Lower leg skin (tissue), 4 donors: ENCODE data around the gene SEC63. TPM values are rescaled to one million over a fixed set of nuclear protein-coding genes. Genes with fewer than 3 reads are reported as not detected.

Source experiments
- DNase-seq, 2 donors: peaks; one replicate each; pipeline ENCODE4 v3.0.0-alpha.2; 2019; ENCODE audit warnings: low spot score in 2 of 2
- H3K4me3 ChIP-seq: fragments of 200-600 bp; sonication (generic); 2 replicates; pipeline ENCODE4 v1.5.1; 2017; ENCODE audit warnings: mild to moderate bottlenecking, low read depth; ENCODE audit not compliant: poor library complexity, severe bottlenecking
- CTCF ChIP-seq, 3 donors: fragments of 450-650 bp; IDR thresholded peaks; one replicate each; pipeline ENCODE4 v1.5.1; 2016; ENCODE audit warnings: antibody characterized with exemption in 3 of 3, mild to moderate bottlenecking in 3 of 3, moderate library complexity in 2 of 3
- POLR2A ChIP-seq, 2 donors: fragments of 450-650 bp; IDR thresholded peaks; one replicate each; pipeline ENCODE4 v1.6.1; 2016 to 2017; ENCODE audit warnings: antibody characterized with exemption in 2 of 2, mild to moderate bottlenecking in 1 of 2, moderate library complexity in 1 of 2
- WGBS, 2 donors: methylation state at CpG; one replicate each; pipeline ENCODE4 v1.1.5; 2018; 5-methylcytosine and 5-hydroxymethylcytosine counted together
- intact Hi-C: fragments of 100-400 bp; cut with DNase I; formaldehyde crosslinking; loops from one replicate; pipeline ENCODE4 v1.15.0; 2023; ENCODE audit warnings: low total_unique reads
- total RNA-seq, 4 donors: library from RNA; depleted of rRNA; stranded (reverse); fragments of >200 nt; gene quantifications; one replicate each; pipeline ENCODE4 v1.1.0, GENCODE V29; 2016

The SEC63 gene
- total RNA-seq, 4 donors from 2014 or later: 11.4 to 31.9 (median 15.6) TPM

- TF ChIP-seq CTCF (IDR thresholded peaks at IDR 0.05): no peak
- no peak for TF ChIP-seq POLR2A (IDR thresholded peaks at IDR 0.05)
- no peak overlapping the region for H3K4me3 ChIP-seq
- intact Hi-C loops: no loop called here
- peak in 1 of 2 donors; percentile 61 for DNase-seq
- WGBS, 2 donors: 95% methylated on average over 7 of the region's 7 CpGs
These were observed 124.9 kb downstream of the SEC63 start for GRCh38 chr6:107833136-107833535.

GRCh38 chr6:107832151-107833056, 125.6 kb downstream of the SEC63 start:
- H3K4me3 ChIP-seq: no peak overlapping the region
- peak in 1 of 2 donors; percentile 58 for DNase-seq
- intact Hi-C loops: no loop called here
- TF ChIP-seq POLR2A (IDR thresholded peaks at IDR 0.05) (no peak), CTCF (IDR thresholded peaks at IDR 0.05) (no peak)
- 72 to 81% methylated on average over 10 of the region's 10 CpGs for WGBS, 2 donors

- no peak for TF ChIP-seq POLR2A (IDR thresholded peaks at IDR 0.05)
- intact Hi-C loops: no loop called here
- DNase-seq: peak in 1 of 2 donors; percentile 45
- no peak overlapping the region for H3K4me3 ChIP-seq
- 66 to 79% methylated on average over 2 of the region's 2 CpGs for WGBS, 2 donors
These were observed 127.9 kb downstream of the SEC63 start for GRCh38 chr6:107830060-107830459.

GRCh38 chr6:107827541-107827940, 130.5 kb downstream of the SEC63 start:
- no peak for DNase-seq
- 84 to 90% methylated on average over 7 of the region's 7 CpGs for WGBS, 2 donors
- TF ChIP-seq CTCF (IDR thresholded peaks at IDR 0.05): no peak
- no peak for TF ChIP-seq POLR2A (IDR thresholded peaks at IDR 0.05)
- H3K4me3 ChIP-seq: no peak overlapping the region
- intact Hi-C loops: no loop called here

- H3K4me3 ChIP-seq: no peak overlapping the region
- intact Hi-C loops: no loop called here
- DNase-seq: no peak
- no peak for TF ChIP-seq POLR2A (IDR thresholded peaks at IDR 0.05)
- TF ChIP-seq CTCF (IDR thresholded peaks at IDR 0.05): no peak
- 75 to 81% methylated on average over 8 of the region's 8 CpGs for WGBS, 2 donors
These were observed 134.9 kb downstream of the SEC63 start for GRCh38 chr6:107823047-107823557.

GRCh38 chr6:107822176-107823046, 135.6 kb downstream of the SEC63 start:
- DNase-seq: no peak
- 73 to 78% methylated on average over 9 of the region's 9 CpGs for WGBS, 2 donors
- intact Hi-C loops: no loop called here
- H3K4me3 ChIP-seq: no peak overlapping the region
- TF ChIP-seq CTCF (IDR thresholded peaks at IDR 0.05) (no peak), POLR2A (IDR thresholded peaks at IDR 0.05) (no peak)
